GM21423 (cell line): ENCODE data around the gene LONRF2.

Source experiments
- ATAC-seq: cut with Tn5 transposase; IDR thresholded peaks from one replicate; pipeline ENCODE4 v1.9.1; 2021; ENCODE audit warnings: mild to moderate bottlenecking, moderate library complexity; ENCODE audit not compliant: unreplicated experiment

LONRF2 gene

DNA sequence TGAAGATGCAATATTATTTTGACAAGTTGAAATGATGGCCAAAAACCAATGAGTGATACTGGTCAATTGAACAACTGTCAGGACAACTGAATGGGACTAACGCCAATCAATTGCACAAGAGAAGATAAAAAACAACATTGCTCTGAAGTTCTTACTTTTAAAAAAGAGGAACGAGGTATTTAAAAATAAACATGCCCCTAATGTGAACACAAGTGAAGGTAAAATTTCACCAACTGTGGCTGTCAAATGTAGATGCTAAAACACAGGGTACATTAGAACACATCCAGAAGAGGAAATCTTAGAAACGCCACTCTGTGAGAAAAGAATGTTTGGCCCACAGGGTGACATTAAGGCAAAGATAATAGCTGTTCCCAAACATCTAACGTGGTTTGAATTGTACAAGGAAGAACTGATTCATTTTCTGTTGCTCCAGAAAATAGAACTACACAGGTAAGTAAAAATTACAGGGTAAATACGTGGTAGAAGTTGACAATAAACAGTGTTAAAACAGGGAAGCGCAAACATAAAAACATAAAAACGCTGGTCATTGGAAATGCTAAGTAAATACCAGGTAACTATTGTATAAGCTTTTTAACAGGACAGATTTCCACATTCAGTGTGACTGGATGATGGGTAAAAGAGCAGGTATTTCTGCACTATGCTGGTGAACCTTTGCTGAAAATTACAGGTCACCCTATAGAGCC lies 20.3 kb downstream of the LONRF2 start:
- no peak for ATAC-seq

- no peak for ATAC-seq
Observed at GRCh38 chr2:100299548-100299947, 22.8 kb downstream of the LONRF2 start.

DNA sequence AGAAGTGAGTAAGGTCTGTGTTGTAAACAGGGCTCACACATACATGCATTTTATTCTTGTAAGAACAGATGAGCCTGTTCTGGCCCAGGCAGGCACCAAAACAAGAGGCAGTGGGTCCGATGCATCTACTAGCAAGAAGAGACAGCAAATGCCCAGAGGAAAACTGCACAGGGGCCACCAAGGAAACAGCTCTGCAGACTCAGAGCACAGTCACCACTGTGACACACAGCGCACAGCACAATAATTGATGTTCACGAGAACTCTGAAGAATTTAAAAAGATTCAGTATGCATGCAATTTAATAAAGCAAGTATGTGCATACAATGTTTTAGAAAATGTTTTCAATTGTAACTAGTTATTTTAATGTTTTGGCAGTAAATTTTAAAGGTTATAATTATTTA lies 24.8 kb downstream of the LONRF2 start:
- ATAC-seq: no peak

- ATAC-seq: no peak
Observed at GRCh38 chr2:100294162-100294497, 28.2 kb downstream of the LONRF2 start.

DNA sequence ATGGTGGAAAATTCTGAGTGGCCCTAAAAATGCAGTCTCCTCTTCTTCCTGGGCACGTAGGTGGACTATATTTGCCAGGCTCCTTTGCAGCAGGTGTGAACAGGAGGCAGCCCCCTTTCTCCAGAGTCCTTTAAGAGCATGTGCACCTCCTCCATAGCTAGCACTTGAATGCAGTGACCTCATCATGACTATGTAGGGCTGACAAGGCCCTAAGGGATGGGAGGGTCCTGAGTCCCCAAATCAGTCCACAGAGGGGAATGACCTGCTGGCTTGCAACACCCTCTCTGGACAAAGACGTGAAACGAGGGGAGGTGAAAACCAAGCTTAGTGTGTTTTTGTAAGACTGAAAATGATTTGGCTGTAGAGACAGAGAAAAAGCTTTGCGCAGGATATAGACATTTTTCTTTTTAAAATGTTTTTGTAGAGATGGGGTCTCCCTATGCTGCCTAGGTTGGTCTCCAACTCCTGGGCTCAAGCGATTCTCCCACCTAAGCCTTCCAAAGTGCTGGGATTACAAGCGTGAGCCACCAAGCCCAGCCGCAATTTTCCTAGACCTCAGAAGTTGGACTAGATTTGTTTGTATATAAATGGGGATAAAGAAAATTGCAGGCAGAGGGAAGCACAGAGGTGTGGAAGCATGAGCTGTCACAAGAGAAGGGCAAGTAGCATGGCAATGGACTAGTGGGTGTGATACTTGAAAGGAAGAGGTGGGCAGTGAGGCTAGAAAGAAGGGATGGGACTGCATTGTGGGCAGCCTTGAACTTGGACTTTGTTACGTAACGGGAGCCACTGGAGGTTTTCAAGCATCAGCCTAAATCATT lies 28.8 kb downstream of the LONRF2 start:
- no peak for ATAC-seq

GRCh38 chr2:100292022-100292580 lies 30.2 kb downstream of the LONRF2 start:
- no peak for ATAC-seq

- no peak for ATAC-seq
Observed at GRCh38 chr2:100291152-100291970, 30.9 kb downstream of the LONRF2 start.

DNA sequence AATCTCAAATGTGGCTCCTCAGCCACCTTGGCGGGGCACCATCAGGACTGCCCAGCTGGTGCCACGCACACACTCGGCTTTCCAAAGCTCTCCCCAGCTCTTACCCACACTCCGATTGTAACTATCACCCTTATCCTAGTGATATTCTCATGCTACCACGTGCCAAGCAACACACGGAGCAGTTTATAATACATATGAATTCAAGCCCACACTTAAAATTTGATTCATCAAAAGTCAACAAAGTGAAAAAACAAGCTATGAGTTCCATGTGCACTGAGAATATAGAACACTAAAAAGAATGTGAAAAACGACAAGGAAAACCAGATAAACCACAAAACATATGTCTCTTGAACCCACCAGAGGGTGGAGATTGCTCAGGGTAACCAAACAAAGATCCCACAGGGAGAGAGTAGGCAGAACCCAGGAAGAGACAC lies 31.6 kb downstream of the LONRF2 start:
- ATAC-seq: no peak

DNA sequence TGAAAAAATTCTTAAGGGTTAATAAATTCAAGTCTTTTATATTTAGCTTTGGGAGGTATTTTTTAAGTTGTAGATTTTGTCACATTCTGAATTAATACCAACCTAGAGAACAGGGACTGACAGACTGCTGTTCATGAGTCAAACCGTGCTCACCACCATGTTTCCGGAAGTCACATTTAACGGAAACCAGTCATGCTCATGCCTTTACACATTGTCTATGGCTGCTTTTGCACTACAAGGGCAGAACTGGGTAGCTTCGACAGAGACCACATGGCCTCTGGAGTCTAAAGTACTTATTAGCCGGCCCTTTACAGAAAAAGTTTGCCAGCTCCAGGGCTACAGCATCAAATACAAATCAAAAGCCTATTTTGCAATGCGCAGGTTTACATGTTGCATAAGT lies 33.3 kb downstream of the LONRF2 start:
- ATAC-seq: no peak

- ATAC-seq: no peak
Observed at GRCh38 chr2:100286318-100286717, 36.0 kb downstream of the LONRF2 start.

- no peak for ATAC-seq
Observed at GRCh38 chr2:100285691-100286090, 36.6 kb downstream of the LONRF2 start.

DNA sequence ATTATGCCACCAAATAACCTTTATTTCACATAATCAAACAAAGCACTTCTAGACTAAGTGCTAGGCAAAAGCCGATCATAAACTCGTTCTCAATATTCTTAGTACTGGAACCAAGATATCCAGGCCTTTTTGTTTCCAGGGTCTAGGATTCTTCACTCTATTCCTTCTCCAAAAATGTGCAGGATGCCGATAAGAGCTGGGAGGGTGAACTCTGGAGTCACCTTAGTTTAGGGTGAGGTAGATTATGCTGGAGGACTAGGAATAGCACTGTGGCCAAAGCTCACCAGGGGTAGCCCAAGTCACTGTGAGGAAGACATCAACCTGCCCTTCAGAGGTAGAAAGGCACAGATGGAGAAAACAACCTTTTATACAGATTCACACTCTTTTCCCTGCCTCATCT lies 37.3 kb downstream of the LONRF2 start:
- no peak for ATAC-seq

- ATAC-seq: no peak
Observed at GRCh38 chr2:100283724-100284501, 38.4 kb downstream of the LONRF2 start.

- no peak for ATAC-seq
Observed at GRCh38 chr2:100281521-100282438, 40.5 kb downstream of the LONRF2 start.

DNA sequence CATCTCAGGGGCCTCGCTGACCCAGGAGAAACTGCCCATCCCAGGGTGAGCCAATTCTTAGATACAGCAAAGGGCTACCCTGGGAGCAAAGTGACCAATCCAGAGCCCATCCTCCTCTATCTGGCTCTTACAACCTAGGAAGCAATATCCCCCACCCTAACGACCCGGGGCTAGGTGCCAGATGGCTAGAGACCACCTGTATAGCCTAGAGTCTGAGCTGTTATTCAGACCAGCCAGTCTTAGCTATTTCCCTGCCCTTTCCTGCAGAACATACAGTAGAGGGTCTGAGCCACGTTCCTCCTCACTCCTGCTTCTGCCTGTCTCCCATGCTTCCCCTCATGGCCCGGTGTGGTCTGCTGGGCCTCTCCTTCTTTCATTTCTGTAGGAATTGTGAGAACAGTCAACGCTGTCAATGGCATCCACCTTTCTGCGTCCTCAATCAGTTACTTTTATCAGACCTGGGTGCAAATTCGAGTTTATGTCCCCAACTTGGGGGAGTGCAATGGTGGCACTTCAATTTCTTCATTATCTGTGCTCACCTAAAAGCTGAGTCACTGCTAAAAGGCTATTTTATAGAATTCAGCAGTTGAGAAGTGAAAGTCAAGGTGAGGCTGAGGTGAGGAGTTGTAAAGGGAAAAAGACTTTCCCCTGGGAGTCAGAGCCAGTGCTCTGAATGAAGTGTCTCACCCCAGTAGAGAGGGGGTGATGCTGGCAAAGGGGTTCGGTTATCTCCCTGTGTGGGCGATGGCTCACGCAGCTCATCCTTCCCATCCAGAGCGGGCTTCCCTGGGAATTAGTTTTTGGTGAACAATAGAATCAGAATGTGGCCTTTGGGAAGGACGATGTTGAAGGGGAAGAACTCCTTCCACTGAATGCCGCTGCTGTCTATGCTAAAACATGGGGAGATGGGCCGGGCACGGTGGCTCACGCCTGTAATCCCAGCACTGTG lies 42.4 kb downstream of the LONRF2 start:
- no peak for ATAC-seq

GRCh38 chr2:100278986-100279385 lies 43.3 kb downstream of the LONRF2 start:
- ATAC-seq: no peak

DNA sequence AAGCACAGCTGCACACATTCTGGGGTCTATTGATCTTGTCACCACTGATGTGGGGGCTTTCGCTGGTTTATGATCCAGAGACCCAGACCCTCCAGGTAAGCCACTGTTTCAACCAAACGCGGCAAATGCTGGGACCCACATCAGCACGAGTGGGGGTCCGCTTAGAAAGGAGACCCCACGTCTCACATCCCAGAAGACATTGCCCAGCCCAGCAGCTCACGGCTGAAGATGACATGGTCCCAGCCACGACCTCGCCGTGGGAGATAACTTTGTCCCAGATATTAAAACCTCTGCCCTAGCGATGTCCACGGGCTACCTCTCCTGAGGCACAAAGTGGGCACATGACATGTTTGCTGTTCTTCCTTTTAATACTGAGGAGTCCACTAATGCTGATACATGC lies 43.8 kb downstream of the LONRF2 start:
- ATAC-seq: no peak

DNA sequence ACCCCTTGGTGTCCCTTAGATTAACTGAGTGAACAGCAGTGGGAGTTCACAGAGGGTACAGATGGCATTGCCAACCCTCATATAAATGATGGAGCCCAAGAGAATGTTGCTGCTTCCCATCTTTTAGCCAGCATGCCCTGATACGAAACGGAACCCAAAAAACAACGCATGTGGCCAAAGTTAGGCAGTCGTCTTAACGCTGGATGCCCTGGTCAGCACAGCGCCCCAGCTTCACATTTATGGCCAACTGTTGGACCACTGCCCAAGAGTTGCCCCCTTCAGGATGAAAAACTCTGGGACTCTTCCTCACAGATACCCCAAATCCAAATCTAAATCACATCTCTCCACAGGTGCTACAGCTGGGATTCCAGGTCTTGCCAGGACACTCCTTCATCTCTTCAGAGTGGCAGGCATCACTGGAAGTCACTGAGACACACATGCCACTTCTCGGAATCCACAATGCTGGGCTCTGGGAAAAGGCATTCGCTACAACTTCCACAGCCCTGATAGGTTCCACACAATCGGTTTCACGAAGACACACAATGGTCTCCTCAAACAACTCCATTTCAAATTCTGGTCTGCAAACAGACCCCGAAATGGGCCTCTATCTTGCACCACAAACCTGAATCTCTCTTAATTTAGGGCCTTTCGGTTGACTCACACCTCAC lies 44.6 kb downstream of the LONRF2 start:
- no peak for ATAC-seq
